ENCODE results near the gene TRIM4.
"Not testable (repeated sequence)": the region's sequence is repeated elsewhere in the genome, so short reads cannot be mapped to it uniquely, and the experiment has no call there.

The TRIM4 gene

GRCh38 chr7:99926321-99926720 lies 7.0 kb upstream of the TRIM4 start:
- DNase-seq (ENCODE audit: extremely low spot score, insufficient read length, low read depth) (no peak), FAIRE-seq (no peak)

GRCh38 chr7:99923200-99923599 lies 3.9 kb upstream of the TRIM4 start:
- FAIRE-seq (no peak), DNase-seq (ENCODE audit: extremely low spot score, insufficient read length, low read depth) (no peak)

- no peak for FAIRE-seq
- no peak for DNase-seq (ENCODE audit: extremely low spot score, insufficient read length, low read depth)
These were observed 819 bp upstream of the TRIM4 start for GRCh38 chr7:99920149-99920548.

- no peak for DNase-seq (ENCODE audit: extremely low spot score, insufficient read length, low read depth)
- FAIRE-seq, result no peak
These were observed 433 bp upstream of the TRIM4 start for GRCh38 chr7:99919814-99920112.

GRCh38 chr7:99910976-99911375 lies 8.4 kb downstream of the TRIM4 start:
- DNase-seq (ENCODE audit: extremely low spot score, insufficient read length, low read depth) (no peak), FAIRE-seq (no peak)

- FAIRE-seq, result no peak
- DNase-seq (ENCODE audit: extremely low spot score, insufficient read length, low read depth), result no peak
These were observed 17.7 kb downstream of the TRIM4 start for GRCh38 chr7:99901581-99901980.

GRCh38 chr7:99899830-99900519 lies 19.4 kb downstream of the TRIM4 start:
- DNase-seq (ENCODE audit: extremely low spot score, insufficient read length, low read depth), result no peak
- FAIRE-seq, result no peak

GRCh38 chr7:99898836-99899235 lies 20.5 kb downstream of the TRIM4 start:
- FAIRE-seq, result no peak
- no peak for DNase-seq (ENCODE audit: extremely low spot score, insufficient read length, low read depth)

GRCh38 chr7:99898023-99898357 lies 21.3 kb downstream of the TRIM4 start:
- DNase-seq (ENCODE audit: extremely low spot score, insufficient read length, low read depth), result no peak
- FAIRE-seq, result no peak

- no peak for FAIRE-seq
These were observed 21.9 kb downstream of the TRIM4 start for GRCh38 chr7:99897322-99898022.

GRCh38 chr7:99894738-99895137 lies 24.6 kb downstream of the TRIM4 start:
- no peak for FAIRE-seq
- DNase-seq (ENCODE audit: extremely low spot score, insufficient read length, low read depth), result no peak

More at GRCh38 chr7:99897322-99898022, 21.9 kb downstream of the TRIM4 start:
- no peak for DNase-seq (ENCODE audit: extremely low spot score, insufficient read length, low read depth)

- FAIRE-seq (no peak), DNase-seq (ENCODE audit: extremely low spot score, insufficient read length, low read depth) (no peak)
These were observed 26.1 kb downstream of the TRIM4 start for GRCh38 chr7:99893280-99893679.

GRCh38 chr7:99890348-99890747 lies 29.0 kb downstream of the TRIM4 start:
- not testable (repeated sequence) for FAIRE-seq; DNase-seq (ENCODE audit: extremely low spot score, insufficient read length, low read depth)

GRCh38 chr7:99888366-99888765 lies 31.0 kb downstream of the TRIM4 start:
- not testable (repeated sequence) for DNase-seq (ENCODE audit: extremely low spot score, insufficient read length, low read depth); FAIRE-seq

- DNase-seq (ENCODE audit: extremely low spot score, insufficient read length, low read depth) (no peak), FAIRE-seq (no peak)
These were observed 38.0 kb downstream of the TRIM4 start for GRCh38 chr7:99881370-99881769.

GRCh38 chr7:99876933-99877332 lies 42.4 kb downstream of the TRIM4 start, which contains the start of gene OR2AE1:
Gene OR2AE1, minus strand, starts transcription at chr7:99877033. Its CDS starts 0 bp downstream, at chr7:99877033.
- DNase-seq (ENCODE audit: extremely low spot score, insufficient read length, low read depth), result no peak
- no peak for FAIRE-seq

- FAIRE-seq (no peak), DNase-seq (ENCODE audit: extremely low spot score, insufficient read length, low read depth) (no peak)
These were observed 42.8 kb downstream of the TRIM4 start for GRCh38 chr7:99876491-99876890.

- FAIRE-seq (no peak), DNase-seq (ENCODE audit: extremely low spot score, insufficient read length, low read depth) (no peak)
These were observed 51.1 kb downstream of the TRIM4 start for GRCh38 chr7:99868246-99868645.

- DNase-seq (ENCODE audit: extremely low spot score, insufficient read length, low read depth); FAIRE-seq: not testable (repeated sequence)
These were observed 51.9 kb downstream of the TRIM4 start for GRCh38 chr7:99867477-99867876.

GRCh38 chr7:99863847-99864440 lies 55.4 kb downstream of the TRIM4 start:
- FAIRE-seq (no peak), DNase-seq (ENCODE audit: extremely low spot score, insufficient read length, low read depth) (no peak)
